Neural cell (in vitro differentiated cells): ENCODE data around the gene LHX2. TPM values are rescaled to one million over a fixed set of nuclear protein-coding genes. Genes with fewer than 3 reads are reported as not detected.
A peak's percentile ranks its signal among the peaks of the same experiment; 100 is the strongest.

ENCODE experiments used
- H2AFZ ChIP-seq: fragments of 200-600, 300-800 bp; sonication (generic), shearing (Covaris generic); 2 replicates; pipeline ENCODE4 v1.6.0; 2014; ENCODE audit warnings: low read depth, mild to moderate bottlenecking, antibody characterized with exemption, low read length, moderate library complexity
- H3F3A ChIP-seq: fragments of 200-600 bp; shearing (Covaris generic); 2 replicates; pipeline ENCODE4 v1.6.1; 2016; ENCODE audit warnings: mild to moderate bottlenecking, moderate library complexity, mixed read lengths, antibody characterized with exemption, low read length; ENCODE audit not compliant: insufficient read depth, poor library complexity, severe bottlenecking
- H3K27ac ChIP-seq: fragments of 200-600, 300-800 bp; sonication (generic), shearing (Covaris generic); 2 replicates; pipeline ENCODE4 v1.5.1; 2014; ENCODE audit warnings: mild to moderate bottlenecking, low read length, moderate library complexity
- H3K27me3 ChIP-seq: fragments of 300-800, 200-600 bp; sonication (generic), shearing (Covaris generic); 2 replicates; pipeline ENCODE4 v1.6.0; 2014; ENCODE audit warnings: mild to moderate bottlenecking, low read depth, low read length, moderate library complexity; ENCODE audit not compliant: insufficient read depth
- H3K36me3 ChIP-seq: fragments of 300-800, 200-600 bp; sonication (generic), shearing (Covaris generic); 2 replicates; pipeline ENCODE4 v1.5.1; 2014; ENCODE audit warnings: mild to moderate bottlenecking, antibody characterized with exemption, low read length, moderate library complexity; ENCODE audit not compliant: insufficient read depth
- H3K4me2 ChIP-seq: fragments of 300-800, 200-600 bp; sonication (generic), shearing (Covaris generic); 2 replicates; pipeline ENCODE4 v1.6.0; 2014; ENCODE audit warnings: mild to moderate bottlenecking, low read length
- H3K4me3 ChIP-seq: fragments of 300-800, 200-600 bp; sonication (generic), shearing (Covaris generic); 2 replicates; pipeline ENCODE4 v1.5.1; 2014; ENCODE audit warnings: mild to moderate bottlenecking, low read length, moderate library complexity
- H3K79me2 ChIP-seq: fragments of 200-600 bp; shearing (Covaris generic); replicated peaks from 2 replicates; pipeline ENCODE4 v1.6.0; 2014; ENCODE audit warnings: mild to moderate bottlenecking, low read length, moderate library complexity; ENCODE audit not compliant: insufficient read depth
- H3K9ac ChIP-seq: fragments of 300-800, 200-600 bp; sonication (generic), shearing (Covaris generic); 2 replicates; pipeline ENCODE4 v1.6.1; 2016; ENCODE audit warnings: mild to moderate bottlenecking, low read length, mixed read lengths
- H3K9me2 ChIP-seq: fragments of 200-600 bp; shearing (Covaris generic); 2 replicates; pipeline ENCODE4 v1.6.1; 2016; ENCODE audit warnings: mild to moderate bottlenecking, low read length, mixed read lengths; ENCODE audit not compliant: insufficient read depth
- H3K9me3 ChIP-seq: fragments of 200-600, 300-800 bp; sonication (generic), shearing (Covaris generic); 2 replicates; pipeline ENCODE4 v1.6.1; 2016; ENCODE audit warnings: mild to moderate bottlenecking, mixed run types, low read length, moderate library complexity, mixed read lengths
- H4K20me1 ChIP-seq: fragments of 200-600 bp; shearing (Covaris generic); 2 replicates; pipeline ENCODE4 v1.6.1; 2016; ENCODE audit warnings: mild to moderate bottlenecking, mixed run types; ENCODE audit not compliant: insufficient read depth
- CTCF ChIP-seq: fragments of 450-650 bp; IDR thresholded peaks from 2 replicates; pipeline ENCODE4 v1.5.1; 2014; ENCODE audit warnings: antibody characterized with exemption, mild to moderate bottlenecking, moderate library complexity; ENCODE audit not compliant: poor library complexity, severe bottlenecking
- EZH2 ChIP-seq: fragments of 200-600, 300-800 bp; shearing (Covaris generic), sonication (generic); IDR thresholded peaks from 2 replicates; pipeline ENCODE4 v1.6.1; 2014; ENCODE audit warnings: antibody characterized with exemption, low read length, borderline replicate concordance, mild to moderate bottlenecking; ENCODE audit not compliant: insufficient read depth, poor library complexity, severe bottlenecking
- POLR2AphosphoS5 ChIP-seq: IDR thresholded peaks from 2 replicates; pipeline ENCODE4 v1.6.1; 2012
- RAD21 ChIP-seq: fragments of 450-650 bp; conservative IDR thresholded peaks from 2 replicates; pipeline ENCODE4 v1.6.1; 2014; ENCODE audit warnings: antibody characterized with exemption, mild to moderate bottlenecking, moderate library complexity
- TAF1 ChIP-seq: IDR thresholded peaks from 2 replicates; pipeline ENCODE4 v1.6.1; 2012; ENCODE audit warnings: low read depth
- polyA plus RNA-seq: library from polyadenylated mRNA; depleted of rRNA; stranded (reverse); fragments of >200 nt; gene quantifications from 2 replicates; pipeline ENCODE4 v1.2.3, GENCODE V29; 2014

LHX2 gene
- polyA plus RNA-seq, 1 donor from 2014 or later: 3.6 TPM

- Histone ChIP-seq H3K9ac (no peak overlapping the region), H3K9me3 (no peaks in the 10 kb centered on the region), H3K27ac (no peak overlapping the region), H3K27me3 (peaks cover 80% of the 10 kb centered on the region), H4K20me1 (no peaks in the 10 kb centered on the region), H2AFZ (no peak overlapping the region), H3K36me3 (no peaks in the 10 kb centered on the region), H3K4me2 (no peak overlapping the region), H3F3A (peaks cover 4% of the 10 kb centered on the region), H3K4me3 (peak overlapping the region; percentile 53), H3K79me2 (peaks cover 92% of the 10 kb centered on the region), H3K9me2 (no peaks in the 10 kb centered on the region)
- TF ChIP-seq TAF1 (no peak), EZH2 (peak; percentile 60)
Measured at GRCh38 chr9:124014956-124015660, 3.5 kb downstream of the LHX2 start.

GRCh38 chr9:124015661-124016131 lies 4.1 kb downstream of the LHX2 start:
- no peak overlapping the region for H3K9ac ChIP-seq

GRCh38 chr9:124016175-124017050 lies 4.8 kb downstream of the LHX2 start:
- Histone ChIP-seq H3F3A (no peaks in the 10 kb centered on the region), H2AFZ (no peak overlapping the region), H3K9me2 (no peaks in the 10 kb centered on the region), H3K9ac (peak overlapping the region; percentile 1), H3K27me3 (peaks cover 77% of the 10 kb centered on the region), H3K9me3 (no peaks in the 10 kb centered on the region), H3K4me2 (no peak overlapping the region), H4K20me1 (no peaks in the 10 kb centered on the region), H3K4me3 (peak overlapping the region; percentile 53), H3K36me3 (no peaks in the 10 kb centered on the region), H3K79me2 (peaks cover 98% of the 10 kb centered on the region), H3K27ac (no peak overlapping the region)
- TF ChIP-seq RAD21 (no peak), CTCF (no peak), EZH2 (peak; percentile 31), POLR2AphosphoS5 (peak; percentile 48)

More at GRCh38 chr9:124015661-124016131, 4.1 kb downstream of the LHX2 start:
- H3K36me3 ChIP-seq: no peaks in the 10 kb centered on the region
- H3K27ac ChIP-seq: no peak overlapping the region
- H3K9me3 ChIP-seq: no peaks in the 10 kb centered on the region
- H3K4me3 ChIP-seq: peak overlapping the region; percentile 53
- H3K27me3 ChIP-seq: peaks cover 77% of the 10 kb centered on the region
- no peaks in the 10 kb centered on the region for H3K9me2 ChIP-seq
- H4K20me1 ChIP-seq: no peaks in the 10 kb centered on the region
- H3K4me2 ChIP-seq: no peak overlapping the region
- H3K79me2 ChIP-seq: peaks cover 92% of the 10 kb centered on the region
- no peak for TF ChIP-seq TAF1
- peak; percentile 34 for TF ChIP-seq EZH2
- no peak overlapping the region for H2AFZ ChIP-seq
- no peaks in the 10 kb centered on the region for H3F3A ChIP-seq
